ENCODE results near the gene APBA2.

APBA2 gene

DNA sequence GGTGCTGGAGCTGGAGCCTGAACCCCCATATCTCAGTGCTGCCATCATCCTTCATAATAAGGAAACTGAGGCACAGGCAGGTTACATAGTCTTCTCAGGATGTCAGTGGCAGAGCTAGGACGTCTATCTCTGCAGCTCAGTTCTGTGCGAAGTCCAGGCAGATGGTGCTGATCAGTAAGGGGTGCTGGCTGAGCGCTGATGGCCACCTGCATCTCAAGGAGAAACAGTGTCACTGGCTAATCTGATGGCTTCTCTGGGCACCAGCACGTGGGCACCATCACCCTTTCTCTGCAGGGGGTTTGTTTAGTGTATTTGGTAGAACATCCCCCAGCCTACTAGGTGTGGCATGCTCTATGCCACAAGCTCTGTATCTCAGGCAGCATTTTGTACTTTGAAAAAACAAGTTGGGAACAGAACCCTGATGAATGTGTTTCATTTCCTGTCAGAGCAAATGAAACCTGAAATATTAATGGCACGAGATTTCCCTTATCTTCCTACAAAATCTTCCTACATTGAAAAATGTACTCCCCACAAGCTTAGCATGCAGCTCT lies 35.1 kb downstream of the APBA2 start:
- no peak overlapping the region for H3K4me3 Mint-ChIP-seq
- no peaks in the 10 kb centered on the region for H3K4me1 Mint-ChIP-seq
- H3K36me3 Mint-ChIP-seq (ENCODE audit: low read depth): peaks cover 28% of the 10 kb centered on the region
- H3K27me3 Mint-ChIP-seq (ENCODE audit: low read depth): peaks cover 4% of the 10 kb centered on the region
- no peak overlapping the region for H3K27ac Mint-ChIP-seq
- H3K9me3 Mint-ChIP-seq: no peaks in the 10 kb centered on the region
- TF ChIP-seq, protein P1, sequence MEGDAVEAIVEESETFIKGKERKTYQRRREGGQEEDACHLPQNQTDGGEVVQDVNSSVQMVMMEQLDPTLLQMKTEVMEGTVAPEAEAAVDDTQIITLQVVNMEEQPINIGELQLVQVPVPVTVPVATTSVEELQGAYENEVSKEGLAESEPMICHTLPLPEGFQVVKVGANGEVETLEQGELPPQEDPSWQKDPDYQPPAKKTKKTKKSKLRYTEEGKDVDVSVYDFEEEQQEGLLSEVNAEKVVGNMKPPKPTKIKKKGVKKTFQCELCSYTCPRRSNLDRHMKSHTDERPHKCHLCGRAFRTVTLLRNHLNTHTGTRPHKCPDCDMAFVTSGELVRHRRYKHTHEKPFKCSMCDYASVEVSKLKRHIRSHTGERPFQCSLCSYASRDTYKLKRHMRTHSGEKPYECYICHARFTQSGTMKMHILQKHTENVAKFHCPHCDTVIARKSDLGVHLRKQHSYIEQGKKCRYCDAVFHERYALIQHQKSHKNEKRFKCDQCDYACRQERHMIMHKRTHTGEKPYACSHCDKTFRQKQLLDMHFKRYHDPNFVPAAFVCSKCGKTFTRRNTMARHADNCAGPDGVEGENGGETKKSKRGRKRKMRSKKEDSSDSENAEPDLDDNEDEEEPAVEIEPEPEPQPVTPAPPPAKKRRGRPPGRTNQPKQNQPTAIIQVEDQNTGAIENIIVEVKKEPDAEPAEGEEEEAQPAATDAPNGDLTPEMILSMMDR (IDR thresholded peaks at IDR 0.05; ENCODE audit: unreplicated experiment in 3 of 3): no peak

DNA sequence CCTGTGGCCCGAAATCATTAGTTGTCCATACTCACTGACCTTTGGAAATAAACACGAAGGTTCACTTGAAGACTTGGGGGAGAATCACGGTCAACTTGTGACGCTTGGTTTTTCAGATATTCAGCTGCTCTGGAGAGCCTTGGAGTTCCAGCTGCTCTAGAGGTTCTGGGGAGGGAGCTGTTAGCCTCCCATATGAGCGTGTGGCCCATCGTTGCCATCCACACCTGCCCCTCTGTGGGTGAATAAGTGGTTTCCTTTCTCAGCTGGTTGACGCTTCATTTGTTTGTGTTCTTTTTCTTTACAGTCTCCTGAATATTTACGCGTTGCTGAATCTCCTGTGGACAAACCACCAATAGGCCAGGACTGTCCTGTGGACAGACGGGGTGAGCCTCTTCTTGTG lies 35.6 kb downstream of the APBA2 start:
- TF ChIP-seq, protein P1 (IDR thresholded peaks at IDR 0.05; ENCODE audit: unreplicated experiment in 3 of 3): no peak
- no peak overlapping the region for H3K27ac Mint-ChIP-seq
- peaks cover 4% of the 10 kb centered on the region for H3K27me3 Mint-ChIP-seq (ENCODE audit: low read depth)
- H3K9me3 Mint-ChIP-seq: no peaks in the 10 kb centered on the region
- H3K36me3 Mint-ChIP-seq (ENCODE audit: low read depth): peaks cover 28% of the 10 kb centered on the region
- no peaks in the 10 kb centered on the region for H3K4me1 Mint-ChIP-seq
- H3K4me3 Mint-ChIP-seq: no peak overlapping the region

GRCh38 chr15:28921919-28922706 lies 36.3 kb downstream of the APBA2 start:
- Mint-ChIP-seq H3K27ac (no peak overlapping the region), H3K27me3 (ENCODE audit: low read depth) (peaks cover 4% of the 10 kb centered on the region), H3K4me3 (no peak overlapping the region), H3K9me3 (no peaks in the 10 kb centered on the region), H3K36me3 (ENCODE audit: low read depth) (peaks cover 29% of the 10 kb centered on the region), H3K4me1 (no peaks in the 10 kb centered on the region)
- TF ChIP-seq, protein P1 (IDR thresholded peaks at IDR 0.05; ENCODE audit: unreplicated experiment in 3 of 3): no peak

GRCh38 chr15:28922707-28923012 lies 36.9 kb downstream of the APBA2 start:
- H3K9me3 Mint-ChIP-seq: no peaks in the 10 kb centered on the region
- H3K4me3 Mint-ChIP-seq: no peak overlapping the region
- TF ChIP-seq, protein P1 (IDR thresholded peaks at IDR 0.05; ENCODE audit: unreplicated experiment in 3 of 3): no peak
- no peaks in the 10 kb centered on the region for H3K4me1 Mint-ChIP-seq
- peaks cover 35% of the 10 kb centered on the region for H3K36me3 Mint-ChIP-seq (ENCODE audit: low read depth)
- peaks cover 3% of the 10 kb centered on the region for H3K27me3 Mint-ChIP-seq (ENCODE audit: low read depth)
- no peak overlapping the region for H3K27ac Mint-ChIP-seq

DNA sequence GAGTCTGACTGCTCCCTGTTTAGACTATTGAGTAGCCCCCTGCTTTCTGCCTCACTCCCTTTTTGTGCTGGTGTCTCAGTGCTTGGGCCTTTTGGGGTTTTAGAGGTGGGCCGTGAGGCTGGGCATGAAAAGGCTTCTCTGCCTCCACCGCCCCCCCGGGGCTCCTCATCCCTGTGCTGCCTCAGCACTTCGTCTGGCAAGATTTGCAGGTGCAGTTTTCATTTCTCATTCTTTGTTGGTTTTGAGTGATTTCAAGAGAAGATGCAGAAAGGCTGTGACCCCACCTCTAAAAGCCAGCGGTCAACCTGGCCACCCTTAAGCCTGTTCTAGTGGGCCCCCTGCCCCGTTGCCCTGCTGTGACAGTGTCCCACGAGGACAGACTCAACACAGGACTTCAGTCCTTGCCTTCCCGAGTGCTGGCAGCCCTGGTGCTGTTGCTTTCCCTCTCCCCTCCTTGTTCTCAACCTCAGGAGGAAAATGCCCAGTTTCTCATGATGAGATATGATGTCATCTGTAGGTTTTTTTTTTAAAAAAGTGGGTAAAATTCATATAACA lies 38.0 kb downstream of the APBA2 start:
- Mint-ChIP-seq H3K4me1 (no peaks in the 10 kb centered on the region), H3K27me3 (ENCODE audit: low read depth) (no peaks in the 10 kb centered on the region), H3K9me3 (peaks cover 2% of the 10 kb centered on the region), H3K4me3 (no peak overlapping the region), H3K36me3 (ENCODE audit: low read depth) (peaks cover 44% of the 10 kb centered on the region), H3K27ac (no peak overlapping the region)
- TF ChIP-seq, protein P1 (IDR thresholded peaks at IDR 0.05; ENCODE audit: unreplicated experiment in 3 of 3): no peak

GRCh38 chr15:28927043-28927442 lies 41.3 kb downstream of the APBA2 start:
- Mint-ChIP-seq H3K4me1 (no peaks in the 10 kb centered on the region), H3K4me3 (no peak overlapping the region), H3K27me3 (ENCODE audit: low read depth) (no peaks in the 10 kb centered on the region), H3K27ac (no peak overlapping the region), H3K9me3 (peaks cover 2% of the 10 kb centered on the region), H3K36me3 (ENCODE audit: low read depth) (peaks cover 58% of the 10 kb centered on the region)
- TF ChIP-seq, protein P1 (IDR thresholded peaks at IDR 0.05; ENCODE audit: unreplicated experiment in 3 of 3): no peak
